Left renal pelvis (tissue), 4 donors: ENCODE data around the gene PRPF8. TPM values are rescaled to one million over a fixed set of nuclear protein-coding genes. Genes with fewer than 3 reads are reported as not detected.
A peak's percentile ranks its signal among the peaks of the same experiment; 100 is the strongest.
"Not testable (repeated sequence)": the region's sequence is repeated elsewhere in the genome, so short reads cannot be mapped to it uniquely, and the experiment has no call there.

Experiments
- DNase-seq, 4 donors: peaks; one replicate each; pipeline ENCODE4 v3.0.0-alpha.2; 2013; ENCODE audit warnings: low read depth in 4 of 4, low spot score in 3 of 4
- polyA plus RNA-seq, 4 donors: library from polyadenylated mRNA; unstranded; fragments of 120-200 nt; gene quantifications; one replicate each; pipeline ENCODE4 v1.2.1, GENCODE V29; 2013; ENCODE audit not compliant: insufficient read length in 4 of 4

PRPF8 gene
- polyA plus RNA-seq, 4 donors: 229 to 335 (median 277) TPM

- peak; percentile 89 to 97 (median 92) for DNase-seq
Observed at GRCh38 chr17:1716912-1717695, 32.4 kb upstream of the PRPF8 start.

DNA sequence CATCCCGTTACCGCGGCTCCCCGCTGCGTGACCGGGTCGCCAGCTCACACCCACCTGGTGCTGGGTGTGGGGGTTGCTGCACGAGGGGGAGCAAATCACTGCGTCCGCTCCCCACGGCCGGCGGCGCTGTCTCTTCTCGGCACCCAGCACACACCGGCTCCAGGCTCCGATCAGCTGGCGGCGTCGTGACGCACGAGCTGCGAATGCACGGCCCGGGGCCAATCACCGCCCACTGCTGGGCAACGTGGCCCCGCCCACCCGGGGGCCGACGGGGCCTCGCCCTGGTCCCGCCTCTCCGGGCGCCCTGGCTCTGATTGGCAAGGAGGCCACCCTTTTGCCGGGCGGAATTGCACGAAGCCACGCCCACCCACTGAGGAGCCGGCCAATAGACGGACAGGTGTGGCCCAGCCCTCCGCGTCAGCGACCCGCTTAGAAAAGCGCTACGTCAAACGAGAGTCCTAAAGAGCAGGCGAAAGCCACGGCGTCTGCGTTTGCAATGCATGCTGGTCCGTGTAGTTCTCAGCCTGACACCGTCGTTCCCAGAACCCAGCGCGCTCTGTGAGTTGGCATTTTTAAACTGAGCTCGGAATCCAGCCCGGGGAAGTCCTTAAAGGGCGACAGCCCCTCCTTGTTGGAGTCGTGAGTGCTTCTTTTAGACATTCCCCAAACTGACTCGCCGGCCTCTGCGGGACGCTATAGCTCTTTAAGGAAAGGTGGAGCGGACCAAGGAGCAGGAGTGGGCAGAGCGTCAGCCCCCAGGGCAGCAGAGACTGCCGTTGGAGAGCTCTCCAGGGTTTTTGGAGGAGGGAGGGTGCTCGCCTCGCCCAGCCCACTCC lies 31.6 kb upstream of the PRPF8 start:
- peak; percentile 98 to 100 (median 100) for DNase-seq

DNA sequence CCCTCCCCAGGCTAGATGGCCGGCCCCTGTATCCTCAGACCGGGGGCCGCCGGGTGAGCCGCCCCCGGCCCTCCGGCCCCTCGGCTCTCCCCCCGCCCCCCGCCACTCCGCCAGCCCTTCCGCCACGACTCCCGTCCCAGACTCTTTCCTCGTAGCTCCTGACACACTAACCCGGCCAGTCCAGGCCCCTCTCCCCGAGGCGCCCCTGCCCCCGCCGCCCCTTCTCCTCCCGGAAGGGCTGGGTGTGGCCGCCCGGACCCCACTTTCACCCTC lies 31.1 kb upstream of the PRPF8 start:
- no peak for DNase-seq

GRCh38 chr17:1714980-1715802 lies 30.5 kb upstream of the PRPF8 start:
- DNase-seq: no peak

DNA sequence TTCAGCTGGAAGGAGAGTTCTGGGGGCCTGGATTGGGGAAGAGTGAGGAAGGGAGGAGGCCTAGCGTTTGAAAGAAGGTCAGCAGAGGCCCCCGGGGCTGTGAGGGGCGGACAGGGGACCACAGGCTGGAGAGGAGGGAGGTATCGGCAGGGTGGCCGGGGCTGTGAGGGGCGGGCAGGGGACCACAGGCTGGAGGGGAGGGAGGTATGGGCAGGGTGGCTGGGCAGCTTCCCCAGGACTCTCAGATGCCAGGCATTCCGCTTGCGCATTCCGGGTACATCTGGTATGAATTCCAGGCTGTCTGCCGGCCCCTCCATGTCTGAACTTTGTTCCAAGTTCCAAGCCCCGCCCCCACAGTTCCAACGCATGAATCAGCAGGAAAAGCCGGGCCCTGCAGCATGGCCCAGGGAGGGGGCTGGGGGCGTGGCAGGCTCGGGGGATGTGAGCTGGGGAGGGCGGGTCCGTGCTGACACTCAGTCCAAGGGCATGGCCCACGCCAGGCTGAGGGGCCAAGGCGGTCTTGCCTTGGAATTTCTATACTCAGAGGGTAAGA lies 29.8 kb upstream of the PRPF8 start:
- DNase-seq: peak in 3 of 4 donors; percentile 82 to 91 (median 85)

- no peak for DNase-seq
Observed at GRCh38 chr17:1713878-1714426, 29.3 kb upstream of the PRPF8 start.

GRCh38 chr17:1713160-1713877 lies 28.7 kb upstream of the PRPF8 start:
- DNase-seq: no peak

DNA sequence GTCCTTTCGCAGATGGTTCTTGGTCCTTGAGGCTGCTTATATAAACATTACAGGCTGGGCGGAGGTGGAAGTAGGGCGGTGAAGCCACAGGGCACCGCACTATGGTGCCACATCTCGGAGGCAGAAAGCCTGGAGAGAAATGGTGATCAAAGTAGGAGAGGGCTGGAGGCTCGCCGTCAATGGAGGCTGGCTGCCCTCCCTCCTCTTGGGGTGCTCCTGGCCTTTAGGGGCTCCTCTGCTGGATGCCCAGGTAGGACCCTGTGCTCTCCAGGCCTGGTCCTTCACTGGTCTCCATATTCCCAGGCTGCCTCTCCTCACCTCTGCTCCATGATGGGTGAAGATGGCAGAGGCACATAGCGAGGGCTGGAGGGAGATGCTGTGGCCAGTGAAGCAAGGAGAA lies 27.6 kb upstream of the PRPF8 start:
- DNase-seq: no peak

DNA sequence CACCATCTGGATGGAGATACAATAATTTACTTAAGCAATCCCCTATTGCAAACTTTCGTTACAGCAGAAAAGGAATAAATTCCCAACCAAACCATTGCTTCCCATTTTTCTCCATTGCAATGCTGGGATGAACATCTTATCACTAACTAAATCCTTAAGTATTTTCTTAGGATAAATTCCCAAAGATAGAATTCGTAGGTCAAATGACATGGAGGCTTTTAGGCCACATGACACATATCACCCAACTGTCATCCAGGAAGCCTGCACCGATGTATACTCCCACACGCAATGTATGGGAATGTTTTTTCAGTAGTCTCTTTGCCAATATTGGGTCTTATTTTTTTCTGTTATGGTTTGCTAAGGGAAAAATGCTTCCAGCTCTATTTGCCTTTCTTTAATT lies 27.1 kb upstream of the PRPF8 start:
- no peak for DNase-seq

DNA sequence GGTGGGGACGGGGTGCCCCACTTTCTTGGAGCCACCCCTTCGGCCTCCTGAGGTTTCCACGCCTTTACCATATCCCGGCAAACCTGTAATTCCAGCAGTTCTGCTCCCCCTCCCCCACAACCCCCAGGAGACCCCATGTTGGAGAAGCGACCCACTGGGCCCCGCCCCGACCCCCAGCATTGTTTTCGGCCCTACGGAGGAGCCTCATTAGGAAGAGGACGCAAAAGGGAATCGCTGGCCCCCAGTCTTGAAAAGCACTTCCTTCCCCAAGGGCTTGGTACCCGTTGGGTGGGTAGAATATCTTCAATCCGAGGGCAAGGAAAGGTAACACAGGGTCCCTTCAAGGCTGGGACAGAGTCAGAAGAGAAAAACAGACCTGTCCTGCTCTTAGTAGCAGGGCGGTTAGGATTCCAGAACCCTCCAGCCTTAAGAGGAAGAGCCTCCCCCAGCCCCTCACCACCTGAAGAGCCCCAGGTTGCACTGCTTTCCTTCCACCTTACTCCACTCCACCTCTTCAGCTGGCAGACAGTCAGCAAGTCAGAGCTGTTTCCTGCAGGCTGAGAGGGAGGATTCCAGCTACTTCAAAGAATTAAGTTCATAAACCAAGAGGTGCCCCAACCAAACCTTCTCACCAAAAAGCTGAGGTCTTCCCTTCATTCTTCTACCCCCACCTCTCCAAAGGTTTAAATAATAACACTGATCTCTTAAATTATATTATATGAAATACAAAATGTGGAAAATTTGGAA lies 26.3 kb upstream of the PRPF8 start:
- no peak for DNase-seq

DNA sequence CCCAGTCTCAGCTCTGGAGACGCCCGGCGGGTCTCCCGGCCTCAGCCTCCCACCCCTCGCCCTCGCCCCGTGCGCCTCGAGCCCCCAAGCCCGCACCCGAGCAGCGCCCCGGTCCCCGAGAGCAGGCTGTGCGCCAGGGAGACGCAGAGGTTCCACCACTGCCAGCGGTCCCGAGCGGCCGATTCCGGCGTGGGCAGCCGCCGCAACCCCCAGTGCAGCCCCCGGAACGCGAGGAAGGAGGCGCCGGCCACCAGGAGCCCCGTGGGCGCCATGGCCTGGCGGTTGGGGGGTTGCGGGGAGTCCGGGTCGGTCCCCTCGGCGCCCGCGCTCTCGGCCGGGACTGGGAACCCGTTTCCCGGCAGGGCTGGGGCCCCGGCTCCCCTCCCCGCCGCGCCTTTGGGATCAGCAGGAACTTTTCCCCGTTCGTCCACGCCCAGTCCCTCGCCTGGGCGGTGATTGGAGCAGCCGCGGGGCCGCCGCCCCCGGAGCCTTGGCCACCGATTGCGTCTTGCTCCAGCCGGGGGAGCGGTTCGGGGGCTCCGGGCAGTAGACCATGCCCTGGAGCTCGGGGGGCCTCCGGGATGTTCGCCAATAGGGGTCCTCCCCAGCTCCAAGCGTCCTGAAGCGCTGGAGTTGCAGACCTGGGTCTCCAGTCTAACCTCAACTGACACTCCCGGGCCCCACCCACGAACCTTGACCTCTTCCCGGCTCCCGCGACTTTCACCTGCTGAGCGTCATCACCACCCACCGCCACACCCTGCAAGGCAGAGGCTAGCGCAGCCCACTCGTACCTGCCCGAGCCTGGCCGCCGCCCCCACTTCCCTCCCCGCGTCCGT lies 25.5 kb upstream of the PRPF8 start, which contains the start of gene TLCD2:
Gene TLCD2, minus strand, starts transcription at position 407 of the 836 bp plus-strand sequence. Its CDS starts 135 bp downstream, at position 272.
- DNase-seq: no peak

DNA sequence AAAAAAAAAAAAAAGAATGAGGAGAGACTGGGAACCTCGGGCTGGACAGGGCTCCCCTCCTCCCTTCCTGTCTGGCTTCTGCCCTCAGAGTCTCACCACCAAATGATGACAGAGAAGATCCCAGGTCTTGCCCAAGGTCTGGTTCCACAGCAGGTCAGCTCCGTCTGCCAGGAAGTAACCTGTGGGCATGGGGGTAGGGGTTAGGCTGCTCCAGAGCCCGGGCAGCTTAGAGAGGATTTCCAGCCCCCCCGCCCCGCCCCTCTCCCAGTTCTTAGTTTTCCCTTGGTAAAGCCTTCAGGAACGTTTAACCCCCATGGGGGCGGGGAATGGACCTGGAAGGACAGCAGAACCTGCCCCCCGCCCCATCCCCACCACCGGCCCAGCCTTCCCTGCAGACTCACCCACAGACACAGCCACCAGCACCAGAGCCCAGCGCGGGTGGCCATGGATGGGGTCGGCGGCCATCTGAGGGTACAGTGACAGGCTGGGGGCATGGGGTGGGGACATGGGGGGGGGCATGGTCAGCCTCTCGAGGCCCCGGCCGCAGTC lies 24.8 kb upstream of the PRPF8 start:
- no peak for DNase-seq

DNA sequence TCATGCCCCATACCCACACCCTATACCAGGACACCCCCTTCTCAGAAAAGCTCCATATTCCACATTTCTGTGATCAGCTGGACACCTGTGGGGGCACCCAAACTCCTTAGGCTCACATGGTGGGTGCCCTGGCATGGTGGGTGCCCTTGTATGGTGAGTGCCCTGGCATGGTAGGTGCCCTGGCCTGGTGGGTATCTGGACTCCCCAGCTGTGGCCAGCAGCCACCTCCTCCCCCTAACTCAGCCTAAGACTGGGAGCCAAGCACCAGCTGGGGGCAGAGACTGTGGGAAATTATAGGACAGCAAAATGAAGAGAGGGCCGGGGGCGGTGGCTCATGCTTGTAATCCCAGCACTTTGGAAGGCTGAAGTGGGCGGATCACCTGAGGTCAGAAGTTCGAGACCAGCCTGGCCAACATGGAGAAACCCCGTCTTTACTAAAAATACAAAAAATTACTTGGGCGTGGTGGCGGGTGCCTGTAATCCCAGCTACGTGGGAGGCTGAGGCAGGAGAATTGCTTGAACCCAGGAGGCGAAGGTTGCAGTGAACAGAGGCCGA lies 24.2 kb upstream of the PRPF8 start:
- DNase-seq: not testable (repeated sequence)

- DNase-seq: no peak
Observed at GRCh38 chr17:1707107-1707506, 22.4 kb upstream of the PRPF8 start.

GRCh38 chr17:1705004-1705403 lies 20.3 kb upstream of the PRPF8 start:
- DNase-seq: no peak

- DNase-seq: no peak
Observed at GRCh38 chr17:1703063-1703462, 18.4 kb upstream of the PRPF8 start.

- not testable (repeated sequence) for DNase-seq
Observed at GRCh38 chr17:1699891-1700290, 15.2 kb upstream of the PRPF8 start.

- no peak for DNase-seq
Observed at GRCh38 chr17:1697681-1698080, 13.0 kb upstream of the PRPF8 start.
